Thyroid gland (tissue), 4 donors: ENCODE data around the gene COL23A1.

Experiments used
- CTCF ChIP-seq, 6 experiments: fragments of 200-600 bp in 3 of 6; fragments of 450-650 bp in 3 of 6; sonication (generic) in 3 of 6; IDR thresholded peaks; one replicate each; pipeline ENCODE4 v1.5.1; 2016 to 2019; ENCODE audit warnings: antibody characterized with exemption in 6 of 6, mild to moderate bottlenecking in 2 of 6, inconsistent platforms in 1 of 6, moderate library complexity in 1 of 6
- POLR2A ChIP-seq, 2 donors: fragments of 450-650 bp; IDR thresholded peaks; one replicate each; pipeline ENCODE4 v1.6.1; 2017; ENCODE audit warnings: antibody characterized with exemption in 2 of 2, mild to moderate bottlenecking in 2 of 2, moderate library complexity in 1 of 2

DNA sequence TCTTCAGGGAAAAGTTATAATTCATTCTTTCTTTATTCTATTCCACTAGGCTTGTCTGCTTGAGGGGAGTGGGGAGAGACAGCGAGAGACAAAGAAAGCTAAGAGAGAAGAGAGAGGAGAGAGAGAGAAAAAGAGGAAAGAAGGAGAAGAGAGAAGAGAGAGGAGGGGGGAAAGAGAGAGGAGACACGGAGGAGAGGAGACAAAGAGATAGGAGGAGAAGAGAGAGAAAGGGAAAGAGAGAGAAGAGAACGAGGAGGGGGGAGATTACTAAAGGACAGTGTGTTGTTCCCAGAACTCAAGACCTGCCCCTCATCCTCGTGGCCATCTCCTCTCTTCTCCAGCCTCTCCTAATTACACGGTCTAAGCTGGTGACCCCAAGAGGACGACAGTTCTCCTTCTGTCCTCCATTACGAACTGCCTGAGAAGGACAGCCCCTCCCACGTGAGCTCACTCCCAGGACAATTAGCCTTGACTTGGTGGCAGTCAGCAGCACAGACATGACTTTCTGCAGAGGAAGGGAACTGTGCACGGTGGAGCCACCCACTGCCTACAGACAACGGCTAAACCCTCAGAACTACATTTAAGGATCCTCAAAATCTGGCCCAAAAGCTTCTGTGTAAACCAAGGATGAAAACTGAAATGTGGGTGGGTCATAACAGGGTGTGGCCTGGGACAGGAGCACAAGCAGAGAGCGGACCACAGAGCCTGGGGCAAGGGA lies 99.1 kb downstream of the COL23A1 start:
- TF ChIP-seq CTCF (IDR thresholded peaks at IDR 0.05) (no peak), POLR2A (IDR thresholded peaks at IDR 0.05) (no peak)
